Stimulated activated CD8-positive, alpha-beta memory T cell treated with anti-CD3 and anti-CD28 coated beads, Interleukin-4, amount 100 ng/mL, for 1 hour (primary cell): ENCODE data around the gene LIN7A.
"Not testable (repeated sequence)": the region's sequence is repeated elsewhere in the genome, so short reads cannot be mapped to it uniquely, and the experiment has no call there.

ENCODE experiments used
- DNase-seq, 2 donors: peaks; one replicate each; pipeline ENCODE4 v3.0.0-alpha.2; 2020; ENCODE audit warnings: low read depth in 2 of 2, low spot score in 1 of 2

LIN7A gene

GRCh38 chr12:80811957-80812708 lies 125.6 kb downstream of the LIN7A start:
- DNase-seq = no peak

DNA sequence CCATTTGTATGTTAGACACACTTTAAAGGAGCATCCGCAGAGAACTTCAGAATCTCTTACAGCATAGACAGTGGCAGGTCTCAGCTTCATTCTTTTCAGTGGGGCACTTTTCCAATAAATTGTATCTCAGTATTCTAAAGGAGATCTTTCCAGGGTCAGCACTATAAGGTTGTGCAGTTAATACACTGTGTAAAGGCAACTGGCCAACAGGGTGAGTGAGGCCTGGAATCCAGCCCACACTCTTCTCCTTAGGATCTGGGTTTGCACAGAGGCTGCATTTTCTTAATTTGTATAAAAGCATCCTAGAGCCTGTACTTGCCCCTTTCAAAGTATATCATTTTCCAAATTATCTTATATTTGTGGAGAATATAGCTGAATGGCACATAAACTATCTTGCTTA lies 126.9 kb downstream of the LIN7A start:
- DNase-seq = no peak

GRCh38 chr12:80807640-80808288 lies 130.0 kb downstream of the LIN7A start:
- DNase-seq = no peak

DNA sequence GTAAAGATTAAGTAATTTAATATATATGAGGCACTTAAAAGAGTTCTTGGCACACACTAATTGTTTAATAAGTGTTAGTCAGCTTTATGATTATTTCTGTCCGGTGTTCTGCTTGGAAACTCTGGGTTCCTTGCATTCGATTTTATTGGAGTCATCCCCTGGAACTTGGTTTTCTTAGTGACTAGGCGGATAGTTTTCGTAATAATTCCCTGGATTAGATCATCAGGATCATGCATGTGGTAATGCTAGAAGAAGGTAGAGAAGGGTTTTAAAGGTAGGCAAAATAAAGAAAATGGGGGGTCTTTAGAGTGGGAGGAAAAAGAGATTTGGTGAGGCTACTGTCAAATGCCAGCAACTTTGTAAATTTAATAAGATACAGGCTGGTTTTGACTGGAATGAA lies 132.6 kb downstream of the LIN7A start:
- DNase-seq = no peak

- no peak for DNase-seq
Measured at GRCh38 chr12:80802652-80803400, 134.9 kb downstream of the LIN7A start.

DNA sequence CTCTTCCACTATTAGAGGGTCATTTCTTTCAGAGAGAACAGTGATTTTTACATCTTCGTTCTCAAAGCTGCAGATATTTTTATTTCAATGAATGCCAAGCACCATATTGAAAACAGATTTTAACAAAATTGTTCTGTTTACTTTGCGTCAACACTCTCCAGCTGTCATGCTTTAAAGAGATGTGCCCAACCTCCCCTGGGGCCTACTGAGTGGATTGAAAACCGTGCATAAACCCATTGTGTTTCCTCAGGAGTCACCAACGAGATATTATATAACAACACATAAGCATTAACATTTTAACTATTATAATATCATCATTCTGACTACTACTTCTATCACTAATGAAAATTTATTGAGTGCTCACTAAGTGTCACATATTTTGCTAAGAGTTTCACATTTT lies 139.5 kb downstream of the LIN7A start:
- no peak for DNase-seq

DNA sequence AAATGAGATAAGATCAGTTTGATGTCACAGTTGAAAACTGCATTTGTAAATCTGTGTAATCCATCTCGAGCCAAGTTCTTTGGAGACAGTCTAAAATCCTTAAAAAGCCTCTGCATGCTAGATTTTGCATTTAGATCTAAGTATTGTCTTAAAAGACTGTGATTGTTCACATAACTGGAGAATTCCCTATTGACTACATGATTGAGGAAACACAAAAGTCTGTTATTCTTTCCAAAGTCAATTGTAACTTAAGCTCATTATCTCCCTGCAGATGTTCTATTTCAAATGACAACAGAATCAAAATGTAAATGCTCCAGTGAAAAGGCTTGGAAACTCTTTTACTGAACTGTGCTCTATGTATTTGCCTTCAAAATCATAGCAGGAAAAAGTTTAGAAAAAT lies 143.2 kb downstream of the LIN7A start:
- no peak for DNase-seq

DNA sequence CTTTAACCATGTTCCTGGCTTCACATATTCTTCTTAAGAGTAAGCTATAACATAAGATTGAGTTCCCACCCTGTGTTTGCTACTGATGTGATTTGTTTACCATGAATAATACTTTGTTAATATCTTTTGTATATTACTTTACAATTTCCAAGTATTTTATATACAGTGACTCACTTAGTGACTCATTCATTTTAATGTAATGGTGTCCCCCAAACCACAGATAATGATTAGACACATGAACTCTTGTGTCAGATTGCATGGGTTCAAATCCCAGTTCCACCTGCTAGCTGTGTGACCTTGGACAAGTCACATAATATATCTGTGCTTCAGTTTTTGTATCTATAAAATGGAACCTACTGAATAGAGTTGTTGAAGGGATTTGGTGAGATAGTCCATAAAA lies 144.9 kb downstream of the LIN7A start:
- no peak for DNase-seq

- no peak for DNase-seq
Measured at GRCh38 chr12:80791863-80792262, 145.9 kb downstream of the LIN7A start.

- DNase-seq = not testable (repeated sequence)
Measured at GRCh38 chr12:80788407-80788806, 149.3 kb downstream of the LIN7A start.

- DNase-seq = not testable (repeated sequence)
Measured at GRCh38 chr12:80782963-80783470, 154.7 kb downstream of the LIN7A start.

DNA sequence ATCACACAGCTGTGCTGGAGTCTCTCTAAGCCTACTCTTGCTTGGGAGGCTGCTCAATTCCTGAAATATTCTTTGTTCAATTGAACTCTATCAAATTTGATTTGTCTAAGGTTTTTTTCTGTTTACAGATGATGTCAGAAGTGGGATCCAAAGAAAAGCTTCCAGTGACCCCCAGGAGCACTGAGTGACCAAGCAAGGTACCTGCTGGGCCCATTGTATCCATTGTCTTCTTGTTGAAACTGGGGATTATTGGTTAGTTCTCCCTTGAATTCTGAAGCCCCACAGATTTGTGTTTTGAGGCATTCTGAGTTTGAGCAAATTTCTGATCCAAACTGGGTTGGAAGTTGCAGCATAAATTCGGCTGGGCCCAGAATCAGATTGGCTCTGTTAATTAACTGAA lies 156.4 kb downstream of the LIN7A start:
- DNase-seq = no peak

DNA sequence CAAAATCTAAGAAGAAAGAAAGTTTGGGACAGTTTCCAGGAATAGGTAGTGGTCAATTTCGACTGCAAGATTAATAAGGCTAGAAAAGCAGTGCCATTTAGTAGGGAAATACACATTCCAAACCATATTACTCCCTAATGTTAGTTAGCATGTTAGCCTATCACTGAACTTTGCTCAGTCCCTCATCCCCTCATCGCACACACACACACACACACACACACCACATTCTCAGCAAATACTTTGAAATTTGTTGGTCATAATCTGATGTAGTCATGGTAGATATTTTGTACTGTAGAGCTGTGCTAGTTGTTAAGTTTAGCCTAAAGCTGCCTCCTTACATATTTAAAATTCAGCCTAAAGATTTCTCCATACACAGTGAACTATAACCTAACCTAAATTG lies 157.0 kb downstream of the LIN7A start:
- no peak for DNase-seq

DNA sequence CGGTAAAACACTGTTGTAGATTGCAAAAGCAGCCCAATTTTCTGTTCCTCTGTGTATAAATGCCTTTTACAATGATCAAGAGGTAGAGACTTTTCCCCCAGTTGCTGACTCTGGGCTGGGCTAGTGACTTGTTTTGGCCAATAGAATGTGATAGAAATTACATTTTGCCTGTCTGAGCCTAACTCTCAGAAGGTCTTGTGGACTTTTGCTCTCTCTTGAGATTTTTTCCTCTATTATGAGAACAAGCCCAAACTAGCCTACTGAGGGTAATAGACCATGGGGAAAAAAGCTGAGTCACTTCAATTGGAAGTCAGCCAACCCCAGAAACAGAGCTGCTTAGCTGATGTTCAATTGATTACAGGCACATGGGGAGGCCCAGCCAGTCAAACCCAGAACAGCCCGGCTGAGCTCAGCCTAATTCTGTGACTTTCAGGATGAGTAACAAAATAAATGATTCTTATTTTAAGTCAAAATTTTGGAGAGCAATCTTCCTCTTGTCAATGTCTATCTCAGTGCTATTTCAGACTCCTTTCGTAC lies 159.7 kb downstream of the LIN7A start:
- no peak for DNase-seq

GRCh38 chr12:80777587-80777986 lies 160.1 kb downstream of the LIN7A start:
- no peak for DNase-seq

DNA sequence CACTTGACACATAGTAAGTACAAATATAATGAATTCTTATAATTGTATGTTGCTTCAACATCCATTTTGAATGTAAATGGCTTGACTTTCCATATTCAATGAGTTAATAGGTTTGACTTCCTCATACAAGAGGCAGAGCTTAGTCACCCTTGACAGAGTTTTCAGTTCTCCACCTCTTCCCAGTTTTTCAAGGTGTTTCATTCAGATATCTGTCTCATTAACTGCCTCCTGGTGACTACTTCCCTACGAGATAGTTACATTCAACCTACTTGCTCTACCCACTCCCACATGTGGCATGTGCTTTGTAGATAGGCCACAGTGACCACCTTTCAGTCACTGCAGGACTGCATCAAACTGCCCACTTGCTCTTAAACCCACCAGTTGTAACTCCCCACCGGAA lies 161.0 kb downstream of the LIN7A start:
- no peak for DNase-seq

DNA sequence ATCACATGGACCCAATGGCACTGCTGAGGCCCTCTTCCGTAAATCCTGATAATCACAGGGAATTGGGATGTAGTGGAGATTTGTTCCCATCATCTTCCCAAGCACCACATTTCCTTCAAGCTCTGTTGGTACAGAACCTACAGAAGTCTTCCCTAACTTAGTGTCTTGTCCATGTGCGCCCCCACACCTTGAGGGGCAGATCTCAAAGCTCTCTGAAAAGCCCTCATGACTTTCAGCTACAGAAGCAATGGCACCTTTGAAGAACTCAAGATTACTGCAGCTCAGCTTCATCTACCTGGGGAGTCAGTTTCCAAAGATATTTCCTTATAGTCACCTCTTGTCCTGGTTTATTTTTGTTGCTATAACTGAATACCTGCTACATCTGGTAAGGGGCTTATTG lies 166.8 kb downstream of the LIN7A start:
- no peak for DNase-seq

GRCh38 chr12:80769553-80770140 lies 168.1 kb downstream of the LIN7A start:
- DNase-seq = no peak

- DNase-seq = no peak
Measured at GRCh38 chr12:80766897-80767296, 170.8 kb downstream of the LIN7A start.

GRCh38 chr12:80766210-80766609 lies 171.5 kb downstream of the LIN7A start:
- no peak for DNase-seq

DNA sequence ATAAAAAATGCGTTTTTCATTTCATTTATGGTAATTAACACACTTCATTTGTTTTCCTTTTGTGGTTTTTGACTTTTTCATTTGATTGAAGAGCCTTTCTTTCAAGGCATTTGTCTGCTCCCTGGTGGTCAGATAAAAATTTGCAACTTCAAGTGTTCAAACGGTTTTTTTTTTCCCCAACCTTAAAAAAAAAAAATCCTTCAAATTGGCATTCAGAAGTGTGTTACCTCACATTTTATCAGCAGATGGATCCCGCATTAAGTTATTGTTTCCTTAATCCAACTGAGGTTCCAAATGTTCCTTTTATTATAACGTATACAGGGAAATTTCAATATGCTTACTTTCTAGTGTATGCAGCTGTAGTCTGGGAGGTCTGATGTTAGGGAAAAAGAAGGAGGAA lies 173.9 kb downstream of the LIN7A start:
- no peak for DNase-seq
